Dendritic cell treated with granulocyte-macrophage colony-stimulating factor and Interleukin-4, amounts not matched to agents 40 ng/mL and 50 ng/mL, for 4 days (primary cell): Measurements from ENCODE around the gene GPRC5D.

Experiments used
- H3K27ac Mint-ChIP-seq: one replicate; pipeline ENCODE4 v1.8.0; 2022; ENCODE audit warnings: mild to moderate bottlenecking, mixed read lengths
- H3K27me3 Mint-ChIP-seq: one replicate; pipeline ENCODE4 v1.8.0; 2022; ENCODE audit warnings: mild to moderate bottlenecking, mixed read lengths
- H3K36me3 Mint-ChIP-seq: one replicate; pipeline ENCODE4 v1.8.0; 2022; ENCODE audit warnings: low read depth, mixed read lengths
- H3K4me1 Mint-ChIP-seq: one replicate; pipeline ENCODE4 v1.8.0; 2022; ENCODE audit warnings: low read depth, mixed read lengths
- H3K4me3 Mint-ChIP-seq: one replicate; pipeline ENCODE4 v1.8.0; 2022; ENCODE audit warnings: mild to moderate bottlenecking, moderate library complexity, mixed read lengths
- H3K9me3 Mint-ChIP-seq: one replicate; pipeline ENCODE4 v1.8.0; 2022; ENCODE audit warnings: mixed read lengths
- intact Hi-C: fragments of 100-400 bp; cut with micrococcal nuclease; formaldehyde crosslinking; loops from one replicate; pipeline ENCODE4 v1.15.0; 2022

The GPRC5D gene

GRCh38 chr12:12952036-12952435 lies at the start of gene GPRC5D:
Gene GPRC5D, minus strand, starts transcription at chr12:12952170. Its CDS starts 1,786 bp downstream, at chr12:12950384.
- H3K36me3 Mint-ChIP-seq = no peaks in the 10 kb centered on the region
- H3K4me3 Mint-ChIP-seq = no peak within 1 kb of the TSS
- no peaks in the 10 kb centered on the region for H3K27me3 Mint-ChIP-seq
- peaks cover 8% of the 10 kb centered on the region for H3K9me3 Mint-ChIP-seq
- H3K27ac Mint-ChIP-seq = no peak within 1 kb of the TSS
- H3K4me1 Mint-ChIP-seq = no peaks in the 10 kb centered on the region
- intact Hi-C loops = no loop called here

GRCh38 chr12:13001775-13002040 lies 49.7 kb upstream of the GPRC5D start:
- Mint-ChIP-seq H3K9me3 (no peaks in the 10 kb centered on the region), H3K27me3 (no peaks in the 10 kb centered on the region), H3K27ac (peak overlapping the region; percentile 99)

GRCh38 chr12:13000925-13001774 lies 49.2 kb upstream of the GPRC5D start:
- intact Hi-C loops = loop anchor here (1.0 to 2.0 kb wide), 3 partner anchors 44 to 195 kb away; partner anchors contain the start of genes EMP1 and FAM234B
- Mint-ChIP-seq H3K36me3 (peaks cover 27% of the 10 kb centered on the region), H3K27me3 (no peaks in the 10 kb centered on the region), H3K27ac (peak overlapping the region; percentile 99), H3K4me3 (peak overlapping the region; percentile 95), H3K9me3 (no peaks in the 10 kb centered on the region), H3K4me1 (peaks cover 64% of the 10 kb centered on the region)

More at GRCh38 chr12:13001775-13002040, 49.7 kb upstream of the GPRC5D start:
- H3K4me1 Mint-ChIP-seq = peaks cover 64% of the 10 kb centered on the region
- H3K36me3 Mint-ChIP-seq = peaks cover 27% of the 10 kb centered on the region
- intact Hi-C loops = loop anchor here (2.0 kb wide), 2 partner anchors 43 to 93 kb away; partner anchors contain the start of gene FAM234B
- H3K4me3 Mint-ChIP-seq = peak overlapping the region; percentile 95

GRCh38 chr12:13000616-13000924 lies 48.6 kb upstream of the GPRC5D start:
- Mint-ChIP-seq H3K27ac (peak overlapping the region; percentile 99), H3K4me1 (peaks cover 64% of the 10 kb centered on the region), H3K27me3 (no peaks in the 10 kb centered on the region), H3K4me3 (peak overlapping the region; percentile 95), H3K36me3 (peaks cover 27% of the 10 kb centered on the region), H3K9me3 (no peaks in the 10 kb centered on the region)
- intact Hi-C loops = loop anchor here (1.0 to 2.0 kb wide), 3 partner anchors 44 to 196 kb away; partner anchors contain the start of genes EMP1 and FAM234B

- H3K27me3 Mint-ChIP-seq = no peaks in the 10 kb centered on the region
- peak within 1 kb of the TSS; percentile 99 for H3K27ac Mint-ChIP-seq
- peak within 1 kb of the TSS; percentile 95 for H3K4me3 Mint-ChIP-seq
- intact Hi-C loops = loop anchor here (1.0 to 2.0 kb wide), 3 partner anchors 45 to 196 kb away; partner anchors contain the start of genes EMP1 and FAM234B
- H3K36me3 Mint-ChIP-seq = peaks cover 27% of the 10 kb centered on the region
- H3K4me1 Mint-ChIP-seq = peaks cover 63% of the 10 kb centered on the region
- H3K9me3 Mint-ChIP-seq = no peaks in the 10 kb centered on the region
Measured at GRCh38 chr12:12999959-13000615, 48.1 kb upstream of the GPRC5D start, which contains the start of gene HEBP1. Gene HEBP1, minus strand, starts transcription at chr12:13000265. Its CDS starts 151 bp downstream, at chr12:13000114.

GRCh38 chr12:12999271-12999958 lies 47.4 kb upstream of the GPRC5D start:
- Mint-ChIP-seq H3K4me3 (peak overlapping the region; percentile 95), H3K36me3 (peaks cover 27% of the 10 kb centered on the region), H3K27ac (peak overlapping the region; percentile 99), H3K27me3 (no peaks in the 10 kb centered on the region), H3K9me3 (no peaks in the 10 kb centered on the region), H3K4me1 (peaks cover 64% of the 10 kb centered on the region)
- intact Hi-C loops = no loop called here

- Mint-ChIP-seq H3K4me3 (no peak overlapping the region), H3K27me3 (no peaks in the 10 kb centered on the region), H3K36me3 (peaks cover 27% of the 10 kb centered on the region), H3K4me1 (peaks cover 71% of the 10 kb centered on the region), H3K27ac (no peak overlapping the region), H3K9me3 (no peaks in the 10 kb centered on the region)
- intact Hi-C loops = no loop called here
Measured at GRCh38 chr12:12998248-12998647, 46.3 kb upstream of the GPRC5D start.

- Mint-ChIP-seq H3K4me1 (peaks cover 72% of the 10 kb centered on the region), H3K9me3 (no peaks in the 10 kb centered on the region), H3K27ac (no peak overlapping the region), H3K36me3 (peaks cover 25% of the 10 kb centered on the region), H3K4me3 (no peak overlapping the region), H3K27me3 (no peaks in the 10 kb centered on the region)
- intact Hi-C loops = no loop called here
Measured at GRCh38 chr12:12997734-12998133, 45.8 kb upstream of the GPRC5D start.

GRCh38 chr12:12997156-12997555 lies 45.2 kb upstream of the GPRC5D start:
- no peaks in the 10 kb centered on the region for H3K9me3 Mint-ChIP-seq
- peaks cover 72% of the 10 kb centered on the region for H3K4me1 Mint-ChIP-seq
- intact Hi-C loops = no loop called here
- peaks cover 19% of the 10 kb centered on the region for H3K36me3 Mint-ChIP-seq
- H3K27me3 Mint-ChIP-seq = no peaks in the 10 kb centered on the region
- no peak overlapping the region for H3K27ac Mint-ChIP-seq
- peak overlapping the region; percentile 30 for H3K4me3 Mint-ChIP-seq

GRCh38 chr12:12996209-12996608 lies 44.2 kb upstream of the GPRC5D start:
- Mint-ChIP-seq H3K4me3 (no peak overlapping the region), H3K9me3 (no peaks in the 10 kb centered on the region), H3K27ac (no peak overlapping the region), H3K36me3 (peaks cover 14% of the 10 kb centered on the region), H3K27me3 (no peaks in the 10 kb centered on the region), H3K4me1 (peaks cover 75% of the 10 kb centered on the region)
- intact Hi-C loops = no loop called here

GRCh38 chr12:12995088-12995487 lies 43.1 kb upstream of the GPRC5D start:
- Mint-ChIP-seq H3K4me1 (peaks cover 76% of the 10 kb centered on the region), H3K4me3 (no peak overlapping the region), H3K27ac (no peak overlapping the region), H3K36me3 (peaks cover 12% of the 10 kb centered on the region), H3K27me3 (no peaks in the 10 kb centered on the region), H3K9me3 (no peaks in the 10 kb centered on the region)
- intact Hi-C loops = no loop called here

GRCh38 chr12:12993367-12993766 lies 41.4 kb upstream of the GPRC5D start:
- Mint-ChIP-seq H3K4me1 (peaks cover 60% of the 10 kb centered on the region), H3K36me3 (peaks cover 20% of the 10 kb centered on the region), H3K27me3 (no peaks in the 10 kb centered on the region), H3K4me3 (peak overlapping the region; percentile 73), H3K9me3 (no peaks in the 10 kb centered on the region), H3K27ac (peak overlapping the region; percentile 91)
- intact Hi-C loops = no loop called here

- H3K36me3 Mint-ChIP-seq = peaks cover 25% of the 10 kb centered on the region
- intact Hi-C loops = no loop called here
- peaks cover 52% of the 10 kb centered on the region for H3K4me1 Mint-ChIP-seq
- H3K4me3 Mint-ChIP-seq = peak overlapping the region; percentile 73
- no peaks in the 10 kb centered on the region for H3K9me3 Mint-ChIP-seq
- peak overlapping the region; percentile 91 for H3K27ac Mint-ChIP-seq
- H3K27me3 Mint-ChIP-seq = no peaks in the 10 kb centered on the region
Measured at GRCh38 chr12:12992418-12993130, 40.6 kb upstream of the GPRC5D start.
